Ovary (tissue), 9 donors: ENCODE measurements around the gene CEP89. TPM values are rescaled to one million over a fixed set of nuclear protein-coding genes. Genes with fewer than 3 reads are reported as not detected.
"Not testable (repeated sequence)": the region's sequence is repeated elsewhere in the genome, so short reads cannot be mapped to it uniquely, and the experiment has no call there.

ENCODE experiments used
- DNase-seq, 5 donors: peaks; one replicate each; pipeline ENCODE4 v3.0.0-alpha.2; 2019 to 2020
- H3K27ac ChIP-seq, 2 donors: fragments of 200-600 bp; one replicate each; pipeline versions ENCODE4 v1.5.1 to v1.8.0; 2019 to 2022
- H3K27me3 ChIP-seq: fragments of 200-600 bp; one replicate; pipeline ENCODE4 v1.8.0; 2022
- H3K36me3 ChIP-seq: fragments of 200-600 bp; sonication (generic); one replicate; pipeline ENCODE4 v1.5.1; 2019
- H3K4me1 ChIP-seq: one replicate; pipeline ENCODE4 v1.8.1; 2013; ENCODE audit warnings: mild to moderate bottlenecking, moderate library complexity; ENCODE audit not compliant: insufficient read depth
- H3K4me3 ChIP-seq: fragments of 200-600 bp; sonication (generic); one replicate; pipeline ENCODE4 v1.5.1; 2017
- H3K9me3 ChIP-seq, 2 donors: fragments of 200-600 bp in 1 of 2; sonication (generic) in 1 of 2; one replicate each; pipeline versions ENCODE4 v1.5.1 to v1.8.1; 2013 to 2019; ENCODE audit warnings: mild to moderate bottlenecking in 1 of 2, moderate library complexity in 1 of 2
- EP300 ChIP-seq: sonication (generic); formaldehyde crosslinking; IDR thresholded peaks from one replicate; pipeline ENCODE4 v1.6.1; 2017; ENCODE audit warnings: antibody characterized with exemption
- POLR2A ChIP-seq: fragments of 450-650 bp; IDR thresholded peaks from one replicate; pipeline ENCODE4 v1.6.1; 2017; ENCODE audit warnings: antibody characterized with exemption, mild to moderate bottlenecking, moderate library complexity
- WGBS, 3 donors: extraction: QIAGEN DNeasy Blood & Tissue Kit in 1 of 3; methylation state at CpG; one replicate each; pipeline versions ENCODE4 v1.1.5 to v1.1.7; 2013 to 2017; 5-methylcytosine and 5-hydroxymethylcytosine counted together
- intact Hi-C, 4 donors: fragments of 100-400 bp; cut with DNase I; formaldehyde crosslinking; loops; one replicate each; pipeline versions ENCODE4 v1.11.0 to v1.15.1; 2022 to 2023
- polyA plus RNA-seq, 2 donors: library from polyadenylated mRNA; stranded (reverse); fragments of 200-250 nt in 1 of 2; fragments of 350-450 nt in 1 of 2; fragmentation: Illumina TruSeq in 1 of 2; extraction: RNeasy Lipid Tissue Mini Kit (QIAGEN cat#74804) in 1 of 2; gene quantifications; one replicate each; pipeline ENCODE4 v1.2.3, GENCODE V29; 2013 to 2014
- total RNA-seq, 7 donors: library from RNA; depleted of rRNA in 2 of 7; stranded (reverse); fragments of >200 nt in 2 of 7; fragmentation: NEBNext Ultra II Directional in 3 of 7; extraction: Animal tissue kit (Norgen Biotek cat#: 25700) in 3 of 7; gene quantifications; one replicate each; pipeline versions ENCODE4 v1.1.0 to v1.2.4, GENCODE V29; 2016 to 2023
- TF ChIP-seq, protein P1 (sequence below), 3 donors: fragments of 450-650 bp in 2 of 3; fragments of 200-600 bp in 1 of 3; IDR thresholded peaks; one replicate each; pipeline versions ENCODE4 v1.5.1 to v1.8.0; 2016 to 2022; ENCODE audit warnings: antibody characterized with exemption in 3 of 3, mild to moderate bottlenecking in 1 of 3
- donor health status: DM: no; HTN: no; CAD: no; lungs with moderate emphysema.
- donor health status: DM: no; HTN: no; CAD: no.
- donor health status: Bipolar disorder and iron deficiency.
- donor health status: DM: yes; HTN: yes; CAD: no.
- donor health status: DM: no; HTN: no; CAD: no.
- donor health status: DM: yes; HTN: yes; CAD: no.

Gene CEP89
- total and polyA plus RNA-seq, 9 donors, result 13.0 to 28.3 (median 23.1) TPM

DNA sequence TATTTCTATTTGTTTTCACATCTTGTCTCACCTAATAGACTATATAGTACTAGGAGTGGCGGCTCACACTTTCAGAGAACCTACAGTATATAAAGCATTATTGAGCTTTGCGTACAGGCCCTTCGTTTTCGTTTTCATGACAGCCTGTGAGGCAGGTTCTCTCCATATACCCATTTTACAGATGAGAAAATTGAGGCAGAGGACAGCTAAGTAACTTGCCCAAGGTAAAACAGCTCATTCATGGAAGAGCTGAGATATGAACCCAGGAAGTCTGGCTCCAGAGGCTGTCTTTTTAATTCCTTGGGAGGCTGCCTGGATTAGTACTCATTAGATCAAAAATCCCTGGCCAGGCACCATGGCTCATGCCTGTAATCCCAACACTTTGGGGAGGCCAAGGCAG, 29.2 kb upstream of the CEP89 start:
- Histone ChIP-seq H3K9me3 (no peaks in the 10 kb centered on the region), H3K4me3 (no peak overlapping the region), H3K4me1 (no peaks in the 10 kb centered on the region), H3K27ac (no peak overlapping the region), H3K27me3 (no peaks in the 10 kb centered on the region), H3K36me3 (no peaks in the 10 kb centered on the region)
- no peak for TF ChIP-seq POLR2A
- TF ChIP-seq EP300, result no peak
- TF ChIP-seq, protein P1, sequence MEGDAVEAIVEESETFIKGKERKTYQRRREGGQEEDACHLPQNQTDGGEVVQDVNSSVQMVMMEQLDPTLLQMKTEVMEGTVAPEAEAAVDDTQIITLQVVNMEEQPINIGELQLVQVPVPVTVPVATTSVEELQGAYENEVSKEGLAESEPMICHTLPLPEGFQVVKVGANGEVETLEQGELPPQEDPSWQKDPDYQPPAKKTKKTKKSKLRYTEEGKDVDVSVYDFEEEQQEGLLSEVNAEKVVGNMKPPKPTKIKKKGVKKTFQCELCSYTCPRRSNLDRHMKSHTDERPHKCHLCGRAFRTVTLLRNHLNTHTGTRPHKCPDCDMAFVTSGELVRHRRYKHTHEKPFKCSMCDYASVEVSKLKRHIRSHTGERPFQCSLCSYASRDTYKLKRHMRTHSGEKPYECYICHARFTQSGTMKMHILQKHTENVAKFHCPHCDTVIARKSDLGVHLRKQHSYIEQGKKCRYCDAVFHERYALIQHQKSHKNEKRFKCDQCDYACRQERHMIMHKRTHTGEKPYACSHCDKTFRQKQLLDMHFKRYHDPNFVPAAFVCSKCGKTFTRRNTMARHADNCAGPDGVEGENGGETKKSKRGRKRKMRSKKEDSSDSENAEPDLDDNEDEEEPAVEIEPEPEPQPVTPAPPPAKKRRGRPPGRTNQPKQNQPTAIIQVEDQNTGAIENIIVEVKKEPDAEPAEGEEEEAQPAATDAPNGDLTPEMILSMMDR (IDR thresholded peaks at IDR 0.05), result no peak
- no peak for DNase-seq
- intact Hi-C loops, result no loop called here
- 91 to 98% (median 96%) methylated on average over 4 of the region's 4 CpGs for WGBS, 3 donors

DNA sequence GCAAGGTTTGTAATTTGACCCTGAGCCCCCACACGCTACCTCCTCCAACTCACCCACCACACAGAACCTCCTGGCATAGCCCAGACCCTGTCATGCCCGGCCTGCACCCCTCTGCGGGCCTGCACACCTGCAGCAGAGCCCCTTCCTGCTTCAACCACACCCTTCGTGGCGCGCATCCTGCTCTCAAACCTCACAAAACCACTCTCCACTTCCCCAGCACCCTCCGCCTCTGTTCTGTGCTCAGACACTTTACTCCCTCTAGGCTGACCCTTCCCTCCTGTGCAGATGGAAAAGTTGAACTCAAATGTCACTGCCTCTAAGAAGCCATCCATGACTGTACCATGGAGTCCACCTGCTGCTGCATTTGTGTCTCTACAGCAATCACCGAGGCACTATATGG, 28.8 kb upstream of the CEP89 start:
- Histone ChIP-seq H3K27me3 (no peaks in the 10 kb centered on the region), H3K36me3 (no peaks in the 10 kb centered on the region), H3K27ac (no peak overlapping the region), H3K4me3 (no peak overlapping the region), H3K9me3 (no peaks in the 10 kb centered on the region), H3K4me1 (no peaks in the 10 kb centered on the region)
- 92 to 95% (median 95%) methylated on average over 8 of the region's 8 CpGs for WGBS, 3 donors
- no peak for TF ChIP-seq EP300
- TF ChIP-seq, protein P1 (IDR thresholded peaks at IDR 0.05), result no peak
- TF ChIP-seq POLR2A, result no peak
- intact Hi-C loops, result no loop called here
- no peak for DNase-seq

DNA sequence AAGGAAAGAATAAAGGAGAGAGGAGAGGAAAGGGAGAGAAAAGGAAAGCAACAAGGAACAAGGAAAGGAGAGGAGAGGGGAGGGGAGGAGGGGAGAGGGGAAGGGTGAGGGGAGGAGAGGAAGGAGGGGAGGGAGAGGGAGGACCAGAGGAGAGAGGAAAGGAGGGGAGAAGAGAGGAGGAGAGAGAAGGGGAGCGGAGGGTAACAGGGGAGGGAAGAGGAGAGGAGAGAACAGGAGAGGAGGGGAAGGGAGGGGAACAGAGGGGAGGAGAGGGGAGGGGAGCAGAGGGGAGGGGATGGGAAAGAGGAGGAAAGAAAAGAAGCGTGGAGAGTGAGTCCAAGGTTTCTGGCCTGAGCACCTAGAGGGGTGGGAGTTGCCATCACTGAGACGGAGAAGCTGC, 27.0 kb upstream of the CEP89 start:
- TF ChIP-seq EP300 (no peak), POLR2A (no peak)
- TF ChIP-seq, protein P1 (IDR thresholded peaks at IDR 0.05), result no peak
- no peak overlapping the region for H3K27ac ChIP-seq
- no peaks in the 10 kb centered on the region for H3K4me1 ChIP-seq
- H3K9me3 ChIP-seq, result no peaks in the 10 kb centered on the region
- DNase-seq, result no peak
- intact Hi-C loops, result no loop called here
- no peak overlapping the region for H3K4me3 ChIP-seq
- no peaks in the 10 kb centered on the region for H3K36me3 ChIP-seq
- H3K27me3 ChIP-seq, result no peaks in the 10 kb centered on the region
- 62 to 76% (median 65%) methylated on average over 3 of the region's 3 CpGs for WGBS, 3 donors

DNA sequence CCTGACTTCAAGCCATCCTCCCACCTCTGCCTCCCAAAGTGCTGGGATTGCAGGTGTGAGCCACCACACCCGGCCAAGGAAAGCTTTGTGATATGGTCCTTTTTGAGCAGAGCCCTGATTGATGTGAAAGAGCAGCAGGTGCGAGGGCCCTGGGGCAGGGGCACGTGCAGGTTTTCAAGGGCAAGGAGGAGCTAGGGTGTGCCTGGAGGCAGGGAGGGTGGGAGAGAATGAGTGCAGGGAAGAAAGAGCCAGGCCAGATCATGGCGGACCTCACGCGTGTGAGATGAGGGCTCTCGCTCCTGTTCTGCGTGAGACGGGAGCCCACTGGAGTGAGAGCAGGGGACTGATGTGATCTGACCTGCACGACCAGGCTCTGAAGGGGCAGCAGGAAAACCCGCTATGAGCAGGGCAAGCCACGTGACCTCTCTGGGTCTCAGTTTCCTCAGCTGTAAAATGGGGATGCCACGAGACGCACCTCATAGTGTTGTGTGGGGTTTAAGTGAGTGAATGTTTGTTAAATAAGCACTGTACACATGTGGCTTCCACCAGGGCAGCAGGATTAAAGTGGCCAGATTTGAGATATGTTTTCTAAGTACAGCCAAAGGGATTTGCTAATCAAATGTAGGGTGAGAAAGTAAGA, 26.1 kb upstream of the CEP89 start:
- no peak overlapping the region for H3K4me3 ChIP-seq
- H3K27me3 ChIP-seq, result no peaks in the 10 kb centered on the region
- H3K27ac ChIP-seq, result no peak overlapping the region
- H3K36me3 ChIP-seq, result no peaks in the 10 kb centered on the region
- no peak for DNase-seq
- TF ChIP-seq, protein P1 (IDR thresholded peaks at IDR 0.05), result no peak
- TF ChIP-seq POLR2A (no peak), EP300 (no peak)
- intact Hi-C loops, result no loop called here
- H3K4me1 ChIP-seq, result no peaks in the 10 kb centered on the region
- H3K9me3 ChIP-seq, result no peaks in the 10 kb centered on the region
- 85 to 92% (median 87%) methylated on average over 14 of the region's 14 CpGs for WGBS, 3 donors

DNA sequence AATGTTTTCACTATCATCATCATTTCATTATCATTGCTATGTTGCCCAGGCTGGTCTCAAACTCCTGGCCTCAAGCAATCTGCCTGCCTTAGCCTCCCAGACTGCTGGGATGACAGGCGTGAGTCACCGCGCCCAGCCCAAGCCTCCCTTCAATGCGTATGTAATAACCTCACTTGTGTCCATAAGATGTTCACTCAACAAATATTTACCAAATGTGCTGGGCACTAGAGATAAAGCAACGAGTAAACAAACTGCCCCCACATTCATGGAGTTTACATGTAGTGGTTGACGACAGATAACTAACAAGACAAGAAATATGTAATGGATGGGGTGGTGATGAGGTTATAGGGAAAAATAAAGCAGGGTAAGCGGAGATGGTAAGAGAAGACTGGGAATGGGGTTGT, 25.3 kb upstream of the CEP89 start:
- H3K4me3 ChIP-seq, result not testable (repeated sequence)

DNA sequence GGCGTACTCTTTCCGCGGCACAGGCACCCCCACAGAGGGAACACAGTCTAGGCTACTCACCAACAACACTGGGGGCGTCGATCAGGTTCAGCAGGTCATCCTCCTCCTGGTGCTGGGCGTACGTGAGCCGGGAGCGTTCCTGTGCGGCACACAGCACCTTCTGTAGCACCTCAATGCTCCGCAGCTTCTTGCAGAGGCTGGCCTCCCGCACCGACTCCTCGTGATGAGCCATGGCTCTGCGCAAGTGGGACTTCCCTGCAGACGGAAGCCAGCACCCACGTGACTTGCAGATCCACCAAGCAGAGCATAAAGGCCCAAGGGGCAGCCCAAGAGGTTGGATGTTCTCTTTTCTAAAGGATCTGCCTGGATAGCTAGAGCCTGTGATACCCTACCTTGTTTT, 24.2 kb upstream of the CEP89 start:
- H3K36me3 ChIP-seq, DNase-seq, H3K4me1 ChIP-seq, H3K4me3 ChIP-seq, H3K27ac ChIP-seq, H3K9me3 ChIP-seq, H3K27me3 ChIP-seq, intact Hi-C loops: not testable (repeated sequence)
- 74 to 82% (median 79%) methylated on average over 15 to 17 of the region's 17 CpGs for WGBS, 3 donors

More for the DNA sequence above, 25.3 kb upstream of the CEP89 start:
- H3K4me1 ChIP-seq, DNase-seq, H3K9me3 ChIP-seq, H3K36me3 ChIP-seq, intact Hi-C loops, H3K27me3 ChIP-seq, H3K27ac ChIP-seq: not testable (repeated sequence)
- 59 to 74% (median 68%) methylated on average over 7 of the region's 7 CpGs for WGBS, 3 donors
